ENCODE data around the gene AFF2.

Gene AFF2

GRCh38 chrX:148537556-148538182, 37.3 kb downstream of the AFF2 start:
- no peak for DNase-seq

GRCh38 chrX:148538582-148538981, 38.2 kb downstream of the AFF2 start:
- peak; percentile 2 for DNase-seq

GRCh38 chrX:148540114-148540513, 39.7 kb downstream of the AFF2 start:
- DNase-seq = peak; percentile 69

GRCh38 chrX:148540671-148541583, 40.5 kb downstream of the AFF2 start:
- no peak for DNase-seq

- no peak for DNase-seq
Observed at GRCh38 chrX:148541584-148541940, 41.1 kb downstream of the AFF2 start.

GRCh38 chrX:148542481-148543255, 42.3 kb downstream of the AFF2 start:
- DNase-seq = no peak

- peak; percentile 9 for DNase-seq
Observed at GRCh38 chrX:148552775-148553174, 52.4 kb downstream of the AFF2 start.

GRCh38 chrX:148555101-148555500, 54.7 kb downstream of the AFF2 start:
- no peak for DNase-seq

GRCh38 chrX:148555571-148556243, 55.3 kb downstream of the AFF2 start:
- no peak for DNase-seq

- no peak for DNase-seq
Observed at GRCh38 chrX:148556498-148556897, 56.1 kb downstream of the AFF2 start.

GRCh38 chrX:148562846-148563245, 62.4 kb downstream of the AFF2 start:
- no peak for DNase-seq

- no peak for DNase-seq
Observed at GRCh38 chrX:148567229-148567628, 66.8 kb downstream of the AFF2 start.

- DNase-seq = no peak
Observed at GRCh38 chrX:148567779-148568178, 67.4 kb downstream of the AFF2 start.

GRCh38 chrX:148568763-148569162, 68.3 kb downstream of the AFF2 start:
- no peak for DNase-seq

GRCh38 chrX:148572337-148572736, 71.9 kb downstream of the AFF2 start:
- DNase-seq = no peak

- no peak for DNase-seq
Observed at GRCh38 chrX:148573119-148573518, 72.7 kb downstream of the AFF2 start.

GRCh38 chrX:148574237-148574973, 74.0 kb downstream of the AFF2 start:
- no peak for DNase-seq

- DNase-seq = no peak
Observed at GRCh38 chrX:148576396-148576795, 76.0 kb downstream of the AFF2 start.

- DNase-seq = no peak
Observed at GRCh38 chrX:148577741-148578140, 77.3 kb downstream of the AFF2 start.

- no peak for DNase-seq
Observed at GRCh38 chrX:148580016-148580415, 79.6 kb downstream of the AFF2 start.

GRCh38 chrX:148582353-148582752, 81.9 kb downstream of the AFF2 start:
- no peak for DNase-seq

- no peak for DNase-seq
Observed at GRCh38 chrX:148588649-148589310, 88.4 kb downstream of the AFF2 start.
